HG03066 (cell line): ENCODE data around the gene DYRK1B.

ENCODE experiments used
- ATAC-seq: cut with Tn5 transposase; IDR thresholded peaks from one replicate; pipeline ENCODE4 v1.9.1; 2021; ENCODE audit warnings: low read depth; ENCODE audit not compliant: unreplicated experiment

Gene DYRK1B

GRCh38 chr19:39832341-39833083 lies 1.4 kb downstream of the DYRK1B start:
- no peak for ATAC-seq

- no peak for ATAC-seq
Measured at GRCh38 chr19:39831679-39832078, 2.3 kb downstream of the DYRK1B start.

DNA sequence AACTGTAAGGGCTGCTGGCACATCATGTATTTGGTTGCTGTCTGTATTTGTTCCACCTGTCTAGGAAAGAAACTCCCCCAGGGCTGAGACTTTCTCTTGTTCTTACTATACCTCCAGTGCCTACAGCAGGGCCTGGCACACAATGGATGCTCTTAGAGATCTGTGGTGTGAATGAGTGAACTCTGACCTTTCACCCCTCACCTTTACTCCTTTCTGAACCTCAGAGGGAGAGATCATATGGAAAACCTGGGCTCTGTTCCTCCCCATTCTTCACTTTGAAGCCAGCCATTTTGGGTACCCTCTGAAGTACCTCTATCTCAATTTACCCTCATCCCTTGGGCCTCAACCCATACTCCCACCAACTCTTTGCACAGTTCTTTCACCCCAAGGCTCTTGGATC lies 3.1 kb downstream of the DYRK1B start:
- no peak for ATAC-seq

DNA sequence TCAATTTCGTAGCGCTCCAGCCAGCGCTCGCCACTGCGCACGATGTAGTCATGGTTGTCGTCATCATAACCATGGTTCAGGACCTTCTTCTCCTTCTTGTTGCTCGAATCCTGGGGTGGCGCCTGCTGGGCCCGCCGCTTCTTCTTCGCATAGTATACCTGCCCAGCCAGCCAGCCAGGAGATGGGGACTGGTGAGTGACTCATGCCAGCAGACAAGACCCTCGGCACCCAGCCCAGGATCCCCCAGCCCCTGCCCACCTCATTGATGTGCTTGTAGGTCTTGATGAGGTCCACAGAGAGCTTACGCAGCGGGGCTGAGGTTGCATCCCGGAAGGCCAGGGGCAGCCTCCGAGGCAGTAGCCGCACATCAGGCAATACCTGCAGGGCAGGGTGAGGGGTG lies 3.6 kb downstream of the DYRK1B start:
- no peak for ATAC-seq

DNA sequence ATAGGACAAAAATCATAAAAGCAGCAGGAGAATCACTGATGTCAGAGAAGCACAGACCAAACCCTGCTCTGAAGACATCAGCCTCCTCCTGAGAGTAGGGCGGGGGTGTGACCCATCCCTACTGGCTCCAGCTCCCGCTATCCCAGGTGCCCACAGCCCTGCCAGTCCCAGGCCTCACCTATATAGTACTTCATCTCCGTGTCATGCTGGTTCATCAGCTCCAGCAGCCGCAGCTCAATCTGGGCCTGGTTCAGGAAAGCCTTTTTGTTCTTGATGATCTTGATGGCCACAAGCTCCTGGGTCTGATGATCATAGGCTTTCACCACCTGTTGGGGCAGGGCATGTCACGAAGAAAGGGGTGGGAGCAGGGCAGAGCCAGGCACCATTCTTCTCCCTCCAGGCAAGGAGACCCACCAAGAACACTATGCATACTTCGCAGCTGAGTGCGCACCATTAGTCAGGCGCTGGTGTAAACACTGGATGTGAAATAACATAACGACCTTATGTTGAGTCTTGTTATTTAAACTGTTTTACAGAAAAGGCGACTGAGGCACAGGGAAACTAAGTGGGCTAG lies 4.2 kb downstream of the DYRK1B start:
- ATAC-seq = no peak

GRCh38 chr19:39828654-39829032 lies 5.3 kb downstream of the DYRK1B start:
- no peak for ATAC-seq

- no peak for ATAC-seq
Measured at GRCh38 chr19:39828015-39828653, 5.8 kb downstream of the DYRK1B start.

DNA sequence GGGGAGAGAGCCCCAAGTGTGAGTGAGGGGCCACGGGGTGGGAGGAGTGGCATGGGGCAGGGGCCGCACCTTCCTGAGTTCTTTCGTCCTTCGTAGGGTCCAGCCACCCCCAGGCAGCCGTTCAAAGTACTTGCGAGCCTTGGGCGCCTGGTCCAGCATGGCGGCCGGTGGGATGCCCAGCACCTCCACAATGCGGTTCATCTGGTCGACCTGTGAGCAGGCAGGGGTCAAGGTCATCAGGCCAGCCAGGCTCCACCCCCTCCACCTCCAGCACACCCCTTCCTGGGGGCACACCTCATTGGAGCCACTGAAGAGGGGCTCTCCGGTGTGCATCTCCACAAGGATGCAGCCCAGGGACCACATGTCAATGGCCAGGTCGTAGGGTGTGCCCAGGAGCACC lies 6.7 kb downstream of the DYRK1B start:
- no peak for ATAC-seq

GRCh38 chr19:39826311-39826945 lies 7.5 kb downstream of the DYRK1B start:
- no peak for ATAC-seq

DNA sequence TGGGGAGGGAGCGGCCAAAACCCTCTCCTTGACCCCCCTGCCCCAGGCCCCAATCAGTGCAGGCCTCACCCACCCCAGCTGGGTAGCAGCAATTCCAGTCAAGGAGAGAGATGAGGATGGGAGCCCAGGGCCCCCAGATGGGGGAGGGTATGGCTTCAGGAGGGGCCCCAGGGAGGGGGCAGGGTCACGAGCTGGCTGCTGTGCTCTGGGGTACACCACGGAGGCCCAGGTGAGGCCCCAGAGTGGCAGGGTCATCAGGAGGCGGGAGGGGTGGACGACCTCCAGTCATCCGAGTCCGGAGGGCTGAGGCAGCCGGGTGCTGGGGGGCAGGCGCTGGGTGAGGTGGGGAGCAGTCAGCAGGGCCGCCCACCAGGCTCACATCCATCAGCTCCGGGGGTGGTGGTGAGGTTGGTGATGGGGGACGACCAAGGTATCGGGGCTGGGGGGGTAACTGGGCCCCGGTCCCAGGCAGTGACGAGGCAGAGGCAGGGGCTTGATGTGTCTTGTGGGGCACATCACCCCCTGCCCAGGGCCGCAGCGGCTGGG lies 8.4 kb downstream of the DYRK1B start:
- ATAC-seq = no peak

DNA sequence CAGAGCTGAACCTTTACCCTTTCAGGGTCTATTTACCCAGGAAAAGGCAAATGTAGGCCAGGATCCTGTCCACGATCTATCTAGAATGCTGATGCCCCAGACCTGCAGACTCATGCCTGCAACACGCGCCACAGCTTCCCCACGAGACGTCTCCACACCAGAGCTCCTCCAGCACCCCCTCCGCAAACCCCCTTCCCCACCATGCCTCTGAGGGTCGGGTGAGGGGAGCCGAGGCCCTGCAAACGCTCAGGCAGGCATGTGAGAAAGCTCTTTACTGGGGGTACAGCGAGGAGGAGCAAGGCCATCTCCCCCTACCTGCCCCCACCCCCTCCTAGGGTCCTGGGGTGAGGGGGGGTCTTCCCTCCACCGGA lies 8.9 kb downstream of the DYRK1B start:
- ATAC-seq = no peak

GRCh38 chr19:39824143-39825092 lies 9.5 kb downstream of the DYRK1B start:
- ATAC-seq = peak; percentile 90

DNA sequence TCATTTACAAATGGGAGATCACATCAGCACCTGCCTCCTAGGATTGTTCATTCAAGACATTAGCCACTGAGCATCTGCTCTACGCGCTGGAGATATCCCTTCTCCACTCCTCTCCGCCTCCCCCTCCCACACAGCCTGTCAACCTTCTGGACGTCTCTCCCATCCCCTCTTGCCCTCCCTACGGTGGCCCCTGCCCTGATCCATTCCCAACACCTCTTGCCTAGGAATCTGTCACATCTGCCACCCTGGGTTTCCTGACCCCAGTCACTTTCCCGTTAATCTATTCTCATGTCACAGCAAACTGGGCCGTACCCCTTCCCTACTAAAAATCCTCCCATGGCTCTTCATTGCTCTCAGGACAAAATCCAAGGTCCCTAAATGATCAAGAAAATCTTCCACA lies 10.3 kb downstream of the DYRK1B start:
- no peak for ATAC-seq

- no peak for ATAC-seq
Measured at GRCh38 chr19:39820696-39821095, 13.3 kb downstream of the DYRK1B start.

DNA sequence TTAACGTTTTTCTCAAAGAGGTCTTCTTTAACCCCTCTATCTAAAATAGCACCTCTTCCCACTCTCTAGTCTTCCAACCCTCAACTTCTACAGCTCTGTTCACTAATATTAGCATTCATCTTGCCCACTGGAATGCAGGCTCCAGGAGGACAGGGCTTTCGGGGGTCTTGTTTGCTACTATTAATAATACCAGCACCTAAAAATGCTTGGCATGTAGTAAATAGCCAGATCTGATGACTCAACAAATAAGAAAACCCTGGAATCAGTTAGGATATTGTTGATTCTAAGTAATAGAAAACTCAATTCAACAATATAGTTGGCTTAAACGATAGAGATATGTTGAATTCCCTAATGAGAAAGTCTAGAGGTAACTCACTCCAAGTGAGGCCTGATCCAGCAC lies 14.2 kb downstream of the DYRK1B start:
- ATAC-seq = no peak

DNA sequence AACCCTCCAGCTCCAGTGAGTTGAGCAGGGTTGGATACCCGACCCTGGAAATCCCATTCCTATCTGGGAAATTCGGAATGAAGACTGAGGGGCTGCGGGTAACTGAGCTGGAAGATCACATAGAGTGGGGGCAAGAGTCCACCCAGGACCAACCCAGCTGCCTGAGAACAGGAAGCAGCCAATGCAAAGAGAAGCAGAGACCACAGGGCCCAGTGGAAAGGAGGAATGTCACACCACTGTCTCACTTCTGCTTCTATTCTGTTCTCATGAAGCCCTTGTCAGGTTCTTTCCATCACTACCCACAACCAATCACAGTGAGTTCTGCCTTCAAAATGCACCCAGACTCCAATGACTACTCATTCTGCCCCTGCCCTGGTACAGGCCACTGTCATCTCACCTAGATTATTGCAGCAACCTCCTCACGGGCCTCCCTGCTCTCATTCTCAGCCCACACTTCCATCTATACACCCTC lies 15.3 kb downstream of the DYRK1B start:
- no peak for ATAC-seq

GRCh38 chr19:39817888-39818561 lies 15.9 kb downstream of the DYRK1B start:
- no peak for ATAC-seq

GRCh38 chr19:39816287-39817048 lies 17.5 kb downstream of the DYRK1B start:
- ATAC-seq = no peak

DNA sequence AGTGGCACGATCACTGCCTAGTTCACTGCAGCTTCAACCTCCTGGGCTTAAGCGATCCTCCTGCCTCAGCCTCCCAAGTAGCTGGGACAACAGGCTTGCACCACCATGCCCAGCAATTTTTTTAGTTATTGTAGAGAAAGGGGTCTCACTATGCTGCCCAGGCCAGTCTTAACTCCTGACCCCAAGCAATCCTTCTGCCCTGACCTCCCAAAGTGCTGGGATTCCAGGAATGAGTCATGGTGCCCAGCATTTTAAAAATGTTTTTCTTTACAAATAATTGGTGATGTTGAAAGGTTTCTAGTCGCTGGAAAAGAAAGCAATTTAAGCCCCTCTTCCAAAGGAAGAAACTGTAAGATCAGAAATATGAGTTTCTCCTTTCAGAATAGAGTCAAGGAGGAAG lies 19.4 kb downstream of the DYRK1B start:
- no peak for ATAC-seq
